GM12878 (cell line): ENCODE data around the gene IPMK. TPM values are rescaled to one million over a fixed set of nuclear protein-coding genes. Genes with fewer than 3 reads are reported as not detected.
A peak's percentile ranks its signal among the peaks of the same experiment; 100 is the strongest.

ENCODE experiments used
- ATAC-seq: fragments of 200-7000 bp; cut with Tn5 transposase; 3 replicates; pipeline ENCODE4 v1.9.1; 2020; ENCODE audit warnings: mild to moderate bottlenecking, moderate library complexity
- BruUV-seq: library from RNA; stranded (reverse); fragments of 400-500 nt; replicated peaks from 2 replicates; lab custom pipeline; 2021; lab: Mats Ljungman, UMichigan
- CTCF ChIA-PET: fragments of 300-600 bp; sonication (Branson Sonifier 250); formaldehyde crosslinking; extraction: SDS; loops from one replicate; lab custom pipeline; 2021; ENCODE audit warnings: inconsistent platforms; lab: Yijun Ruan, JAX
- POLR2A ChIA-PET: fragments of 350-600 bp; formaldehyde crosslinking; extraction: SDS; loops from one replicate; lab custom pipeline; 2021; ENCODE audit warnings: inconsistent platforms; lab: Charles Lee
- RAD21 ChIA-PET: fragments of 300-600 bp; sonication (Branson Sonifier 250); formaldehyde crosslinking; loops from one replicate; lab custom pipeline; 2023; ENCODE audit warnings: antibody characterized with exemption; ENCODE audit not compliant: unreplicated experiment; lab: Charles Lee
- SMC1A ChIA-PET: fragments of 300-600 bp; sonication (Branson Sonifier 250); formaldehyde crosslinking; loops from one replicate; lab custom pipeline; 2023; ENCODE audit not compliant: unreplicated experiment, uncharacterized antibody; lab: Charles Lee
- DNase-seq: peaks from one replicate; pipeline ENCODE4 v3.0.0-alpha.2; 2011; ENCODE audit warnings: low read depth, low spot score
- FAIRE-seq: peaks from 3 replicates; lab custom pipeline; 2011; peaks lifted over from hg19 to GRCh38; lab: Jason Lieb, UNC
- H2AFZ ChIP-seq: 2 replicates; pipeline ENCODE4 v1.6.0; 2011; ENCODE audit warnings: low read depth, low read length, control low read depth; ENCODE audit not compliant: control insufficient read depth
- H3K27ac ChIP-seq: 2 replicates; pipeline ENCODE4 v1.5.1; 2011; ENCODE audit warnings: control low read depth; ENCODE audit not compliant: control insufficient read depth, insufficient read depth
- H3K27me3 ChIP-seq, 2 experiments: replicated peaks in 1 of 2; 2 replicates each; pipeline versions ENCODE4 v1.6.0 to v1.6.1; 2011; ENCODE audit warnings: low read length in 1 of 2; ENCODE audit not compliant: control insufficient read depth in 2 of 2, insufficient read depth in 2 of 2
- H3K36me3 ChIP-seq, 2 experiments: 2 replicates each; pipeline ENCODE4 v1.5.1; 2011; ENCODE audit warnings: low read length in 1 of 2; ENCODE audit not compliant: control insufficient read depth in 2 of 2, insufficient read depth in 2 of 2
- H3K4me1 ChIP-seq: 2 replicates; pipeline ENCODE4 v1.6.1; 2011; ENCODE audit warnings: mild to moderate bottlenecking, low read length, moderate library complexity, mixed read lengths; ENCODE audit not compliant: control insufficient read depth, insufficient read depth
- H3K4me2 ChIP-seq: 2 replicates; pipeline ENCODE4 v1.6.0; 2011; ENCODE audit warnings: control low read depth; ENCODE audit not compliant: control insufficient read depth, insufficient read depth
- H3K4me3 ChIP-seq: fragments of 200-600 bp; sonication (generic); 2 replicates; pipeline ENCODE4 v1.5.1; 2016
- H3K79me2 ChIP-seq: 2 replicates; pipeline ENCODE4 v1.6.0; 2011; ENCODE audit warnings: low read length; ENCODE audit not compliant: control insufficient read depth, insufficient read depth
- H3K9ac ChIP-seq: 2 replicates; pipeline ENCODE4 v1.8.0; 2011; ENCODE audit warnings: low read length, control low read depth, mixed read lengths; ENCODE audit not compliant: control insufficient read depth, insufficient read depth
- H3K9me3 ChIP-seq: replicated peaks from 3 replicates; pipeline ENCODE4 v1.5.1; 2011; ENCODE audit warnings: mild to moderate bottlenecking, low read length; ENCODE audit not compliant: control insufficient read depth, insufficient read depth
- H4K20me1 ChIP-seq: 2 replicates; pipeline ENCODE4 v1.6.0; 2011; ENCODE audit not compliant: control insufficient read depth, insufficient read depth
- BCL11A ChIP-seq: IDR thresholded peaks from 2 replicates; pipeline ENCODE4 v1.6.1; 2011; ENCODE audit warnings: low read depth, low read length
- CHD2 ChIP-seq: IDR thresholded peaks from 2 replicates; pipeline ENCODE4 v1.6.1; 2011; ENCODE audit warnings: low read depth, low read length, improper control_type of control experiment, borderline replicate concordance
- GABPA ChIP-seq: IDR thresholded peaks from 2 replicates; pipeline ENCODE4 v1.6.1; 2014; ENCODE audit warnings: antibody characterized with exemption, low read depth, mild to moderate bottlenecking, inconsistent platforms
- KLF5 ChIP-seq: fragments of 450-650 bp; IDR thresholded peaks from 2 replicates; pipeline ENCODE4 v1.6.1; 2014; ENCODE audit warnings: mild to moderate bottlenecking; ENCODE audit not compliant: partially characterized antibody
- LARP7 ChIP-seq: fragments of 450-650 bp; IDR thresholded peaks from 2 replicates; pipeline ENCODE4 v1.6.1; 2017; ENCODE audit warnings: mild to moderate bottlenecking
- MEF2B ChIP-seq: fragments of 450-650 bp; IDR thresholded peaks from 2 replicates; pipeline ENCODE4 v1.6.1; 2018; ENCODE audit warnings: mild to moderate bottlenecking, moderate library complexity; ENCODE audit not compliant: partially characterized antibody, poor library complexity, severe bottlenecking
- NR2C1 ChIP-seq: fragments of 450-650 bp; IDR thresholded peaks from 2 replicates; pipeline ENCODE4 v1.6.1; 2017; ENCODE audit warnings: antibody characterized with exemption, mild to moderate bottlenecking, moderate library complexity
- RAD21 ChIP-seq: IDR thresholded peaks from 2 replicates; pipeline ENCODE4 v1.6.1; 2011; ENCODE audit warnings: mild to moderate bottlenecking, low read depth, low read length, moderate library complexity; ENCODE audit not compliant: insufficient read depth
- SIN3A ChIP-seq: IDR thresholded peaks from 2 replicates; pipeline ENCODE4 v1.6.1; 2012; ENCODE audit warnings: low read depth, low read length, improper control_type of control experiment
- STAT1 ChIP-seq: fragments of 450-650 bp; conservative IDR thresholded peaks from 2 replicates; pipeline ENCODE4 v1.6.1; 2014; ENCODE audit warnings: antibody characterized with exemption, mild to moderate bottlenecking
- YY1 ChIP-seq: IDR thresholded peaks from 2 replicates; pipeline ENCODE4 v1.6.1; 2011; ENCODE audit warnings: low read depth, mild to moderate bottlenecking, low read length
- ZNF384 ChIP-seq: IDR thresholded peaks from 2 replicates; pipeline ENCODE4 v1.6.1; 2012; ENCODE audit warnings: low read depth, mild to moderate bottlenecking, low read length, improper control_type of control experiment, borderline replicate concordance
- ZNF687 ChIP-seq: fragments of 450-650 bp; IDR thresholded peaks from 2 replicates; pipeline ENCODE4 v1.6.1; 2017; ENCODE audit warnings: mild to moderate bottlenecking, moderate library complexity
- WGBS: methylation state at CpG from one replicate; pipeline ENCODE4 v1.1.6; 2016; ENCODE audit warnings: low lambda C conversion rate; ENCODE audit not compliant: insufficient replicate concordance, insufficient coverage; ENCODE audit errors: missing lambda C conversion rate; 5-methylcytosine and 5-hydroxymethylcytosine counted together
- in situ Hi-C: fragments of 300-500 bp; cut with MboI; formaldehyde crosslinking; loops from 9 replicates; pipeline ENCODE4 v1.14.3; 2018; ENCODE audit warnings: mixed read lengths
- intact Hi-C: fragments of 100-400 bp; cut with micrococcal nuclease; formaldehyde crosslinking; loops from one replicate; pipeline ENCODE4 v1.14.2; 2022; ENCODE audit not compliant: unreplicated experiment
- polyA plus RNA-seq, 11 experiments: library from polyadenylated mRNA; depleted of rRNA in 4 of 11; unstranded in 6 of 11; stranded (reverse) in 5 of 11; fragments of >200 nt; fragmentation: Nextera tagmentation in 4 of 11; fragmentation: Illumina TruSeq in 1 of 11; extraction: Ambion mirVana in 4 of 11; extraction: Trizol in 1 of 11; gene quantifications; 1 replicate in 1 of 11; 2 replicates in 10 of 11; pipeline versions ENCODE4 v1.2.1 to v1.2.3, GENCODE V29; 2011 to 2016; ENCODE audit warnings: inconsistent platforms in 2 of 11, missing spikeins in 2 of 11, low read depth in 1 of 11
- total RNA-seq, 4 experiments: library from RNA; depleted of rRNA in 3 of 4; stranded (reverse); fragments of >200 nt in 3 of 4; fragmentation: Illumina TruSeq in 1 of 4; extraction: Trizol in 1 of 4; gene quantifications; 2 replicates each; pipeline versions ENCODE4 v1.2.1 to v1.2.3, GENCODE V29; 2013 to 2021

Gene IPMK
- total and polyA plus RNA-seq, 10 of the 15 experiments (the other 5 are each of a cell fraction or from before 2014, with no cell fraction given) = 0.84 to 7.5 (median 3.6) TPM

- intact Hi-C loops (loop anchor here (5.0 to 10.0 kb wide), 2 partner anchors 73 to 1640 kb away; partner anchors contain the start of genes CCDC6 and UBE2D1), in situ Hi-C loops (no loop called here)
- ChIA-PET CTCF (no interaction called here), SMC1A (interaction anchor here (0.7 kb wide), 1 partner anchor 26 kb away, joined by 3 read pairs; no protein-coding TSS in a partner anchor), POLR2A (no interaction called here), RAD21 (no interaction called here)
- DNase-seq = no peak
- H3K4me3 ChIP-seq = peak overlapping the region; percentile 80
- WGBS = 28% methylated on average over 5 of the region's 5 CpGs
- peak overlapping the region; percentile 84 for H3K4me2 ChIP-seq
- 0 out of 4 replicates have a peak, but pooled peaks cover 0 to under 1% of the 10 kb centered on the region in 2 experiments for H3K36me3 ChIP-seq
- H3K79me2 ChIP-seq = peaks cover 80% of the 10 kb centered on the region
- no TSS peak for BruUV-seq
- no peak for FAIRE-seq
- H2AFZ ChIP-seq = peak overlapping the region; percentile 15; the same call in 1 of the 2 replicates
- H3K9me3 ChIP-seq = no peaks in the 10 kb centered on the region; the same call in 2 of the 3 replicates
- H3K9ac ChIP-seq = peak overlapping the region; percentile 78
- no peaks in the 10 kb centered on the region for H4K20me1 ChIP-seq
- H3K27ac ChIP-seq = peak overlapping the region; percentile 80
- ATAC-seq = no peak
- H3K4me1 ChIP-seq = no peaks in the 10 kb centered on the region
- no peaks in the 10 kb centered on the region for H3K27me3 ChIP-seq
- TF ChIP-seq NR2C1 = peak; percentile 9; the same call in 1 of the 2 replicates
- TF ChIP-seq CHD2 = 0 out of 2 replicates have a peak, but pooled peaks have one; percentile 32
- TF ChIP-seq BCL11A = no peak
- peak; percentile 60 for TF ChIP-seq MEF2B
- TF ChIP-seq RAD21 = no peak
- no peak for TF ChIP-seq STAT1
- no peak for TF ChIP-seq ZNF687
- TF ChIP-seq GABPA = peak; percentile 41; the same call in 1 of the 2 replicates
- TF ChIP-seq SIN3A = no peak
- TF ChIP-seq LARP7 = no peak
- no peak for TF ChIP-seq YY1
- TF ChIP-seq KLF5 = no peak
- TF ChIP-seq ZNF384 = 0 out of 2 replicates have a peak, but pooled peaks have one; percentile 9
Measured at GRCh38 chr10:58264780-58265179, 2.9 kb downstream of the IPMK start.
